ENCODE measurements around the gene RASGRP2. TPM values are rescaled to one million over a fixed set of nuclear protein-coding genes. Genes with fewer than 3 reads are reported as not detected.

The RASGRP2 gene
- total RNA-seq, 1 donor from 2014 or later = not detected

GRCh38 chr11:64751580-64751979 is 7.6 kb upstream of the RASGRP2 start:
- no peak for DNase-seq (ENCODE audit: low read depth)
- TF ChIP-seq CTCF (conservative IDR thresholded peaks at IDR 0.05; ENCODE audit: low read depth, low read length) = no peak
- no peak overlapping the region for H3K4me3 ChIP-seq (ENCODE audit: low read depth, low read length)

GRCh38 chr11:64751136-64751535 is 7.2 kb upstream of the RASGRP2 start:
- no peak for DNase-seq (ENCODE audit: low read depth)
- no peak for TF ChIP-seq CTCF (conservative IDR thresholded peaks at IDR 0.05; ENCODE audit: low read depth, low read length)
- no peak overlapping the region for H3K4me3 ChIP-seq (ENCODE audit: low read depth, low read length)

GRCh38 chr11:64750361-64751054 is 6.6 kb upstream of the RASGRP2 start:
- TF ChIP-seq CTCF (conservative IDR thresholded peaks at IDR 0.05; ENCODE audit: low read depth, low read length) = peak; percentile 30
- no peak for DNase-seq (ENCODE audit: low read depth)
- H3K4me3 ChIP-seq (ENCODE audit: low read depth, low read length) = no peak overlapping the region

- no peak for DNase-seq (ENCODE audit: low read depth)
- TF ChIP-seq CTCF (conservative IDR thresholded peaks at IDR 0.05; ENCODE audit: low read depth, low read length) = no peak
- H3K4me3 ChIP-seq (ENCODE audit: low read depth, low read length) = no peak overlapping the region
Observed at GRCh38 chr11:64747961-64748665, 4.2 kb upstream of the RASGRP2 start.

GRCh38 chr11:64746486-64746885 is 2.5 kb upstream of the RASGRP2 start:
- no peak overlapping the region for H3K4me3 ChIP-seq (ENCODE audit: low read depth, low read length)
- no peak for DNase-seq (ENCODE audit: low read depth)
- TF ChIP-seq CTCF (conservative IDR thresholded peaks at IDR 0.05; ENCODE audit: low read depth, low read length) = no peak

- no peak overlapping the region for H3K4me3 ChIP-seq (ENCODE audit: low read depth, low read length)
- no peak for DNase-seq (ENCODE audit: low read depth)
- no peak for TF ChIP-seq CTCF (conservative IDR thresholded peaks at IDR 0.05; ENCODE audit: low read depth, low read length)
Observed at GRCh38 chr11:64745521-64746328, 1.8 kb upstream of the RASGRP2 start.

Data from epithelial cell of proximal tubule (primary cell).